Esophagus (tissue), 2 donors: ENCODE results near the gene TNFAIP8L2. TPM values are rescaled to one million over a fixed set of nuclear protein-coding genes. Genes with fewer than 3 reads are reported as not detected.
A peak's percentile ranks its signal among the peaks of the same experiment; 100 is the strongest.

Experiments used
- H3K27ac ChIP-seq, 2 donors: one replicate each; pipeline ENCODE4 v1.5.1; 2013; ENCODE audit warnings: low read depth in 2 of 2, mild to moderate bottlenecking in 2 of 2, inconsistent platforms in 1 of 2, low read length in 1 of 2, moderate library complexity in 1 of 2
- H3K27me3 ChIP-seq, 2 donors: one replicate each; pipeline ENCODE4 v1.6.1; 2013; ENCODE audit warnings: low read length in 2 of 2, control low read depth in 1 of 2, mild to moderate bottlenecking in 1 of 2; ENCODE audit not compliant: insufficient read depth in 2 of 2, control insufficient read depth in 1 of 2
- H3K36me3 ChIP-seq, 2 donors: one replicate each; pipeline ENCODE4 v1.6.1; 2013; ENCODE audit warnings: low read length in 1 of 2; ENCODE audit not compliant: control insufficient read depth in 2 of 2, insufficient read depth in 2 of 2
- H3K4me1 ChIP-seq, 2 donors: one replicate each; pipeline ENCODE4 v1.6.1; 2013; ENCODE audit warnings: low read length in 1 of 2; ENCODE audit not compliant: control insufficient read depth in 2 of 2, insufficient read depth in 2 of 2
- H3K4me3 ChIP-seq, 2 donors: one replicate each; pipeline ENCODE4 v1.5.1; 2013; ENCODE audit warnings: low read length in 2 of 2, mild to moderate bottlenecking in 2 of 2, low read depth in 1 of 2, moderate library complexity in 1 of 2
- H3K9me3 ChIP-seq, 2 donors: one replicate each; pipeline ENCODE4 v1.6.1; 2013; ENCODE audit warnings: mild to moderate bottlenecking in 2 of 2, low read depth in 1 of 2, low read length in 1 of 2, moderate library complexity in 1 of 2; ENCODE audit not compliant: control insufficient read depth in 2 of 2, insufficient read depth in 1 of 2
- WGBS, 2 donors: extraction: QIAGEN DNeasy Blood & Tissue Kit; methylation state at CpG; one replicate each; pipeline ENCODE4 v1.1.7; 2013; 5-methylcytosine and 5-hydroxymethylcytosine counted together
- polyA plus RNA-seq, 2 donors: library from polyadenylated mRNA; stranded (reverse); fragments of 200-250 nt; gene quantifications; one replicate each; pipeline ENCODE4 v1.2.3, GENCODE V29; 2013
- donor health status: healthy with polysubstance abuse.
- donor health status: Bipolar disorder and iron deficiency.

Gene TNFAIP8L2
- 1 to 10 TPM; 1.2 to 1.6 TPM for polyA plus RNA-seq

GRCh38 chr1:151156515-151156819 is at the start of gene TNFAIP8L2:
Gene TNFAIP8L2, plus strand, starts transcription at chr1:151156649. Its CDS starts 2,049 bp downstream, at chr1:151158698.
- H3K4me3 ChIP-seq, result peak within 1 kb of the TSS in 1 of 2 donors; percentile 20
- no peaks in the 10 kb centered on the region for H3K4me1 ChIP-seq
- 40 to 44% methylated on average over 4 of the region's 4 CpGs for WGBS, 2 donors
- no peaks in the 10 kb centered on the region for H3K9me3 ChIP-seq
- no peaks in the 10 kb centered on the region for H3K27me3 ChIP-seq
- peaks cover 9 to 11% of the 10 kb centered on the region in 2 donors for H3K36me3 ChIP-seq
- peak within 1 kb of the TSS; percentile 11 to 44 for H3K27ac ChIP-seq

DNA sequence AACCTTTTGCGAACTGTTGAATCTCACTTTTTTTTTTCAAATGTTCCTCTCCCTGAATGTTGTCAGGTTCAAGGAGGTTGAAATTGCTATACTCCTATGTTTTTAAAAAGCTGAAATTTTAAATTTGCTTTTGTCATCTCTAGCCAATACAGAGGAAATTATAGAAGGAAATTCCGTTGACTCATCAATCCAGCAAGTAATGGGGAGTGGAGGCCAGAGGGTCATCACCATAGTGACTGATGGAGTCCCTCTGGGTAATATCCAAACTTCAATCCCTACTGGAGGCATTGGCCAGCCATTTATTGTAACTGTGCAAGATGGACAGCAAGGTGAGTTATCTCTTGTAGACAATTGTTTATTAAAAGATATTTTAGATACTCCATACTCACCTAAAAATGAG is 49.6 kb upstream of the TNFAIP8L2 start:
- Histone ChIP-seq H3K36me3 (peaks cover 3 to 5% of the 10 kb centered on the region in 2 donors), H3K9me3 (no peaks in the 10 kb centered on the region), H3K4me1 (no peaks in the 10 kb centered on the region), H3K27me3 (no peaks in the 10 kb centered on the region), H3K4me3 (no peak overlapping the region), H3K27ac (no peak overlapping the region)
- WGBS, 2 donors, result 52 to 59% methylated on average over 2 of the region's 2 CpGs

GRCh38 chr1:151108331-151108730 is 48.1 kb upstream of the TNFAIP8L2 start:
- Histone ChIP-seq H3K9me3 (no peaks in the 10 kb centered on the region), H3K36me3 (peaks cover 3 to 5% of the 10 kb centered on the region in 2 donors), H3K27ac (no peak overlapping the region), H3K4me3 (no peak overlapping the region), H3K4me1 (no peaks in the 10 kb centered on the region), H3K27me3 (no peaks in the 10 kb centered on the region)
- WGBS, 2 donors, result 89 to 95% methylated on average over 5 of the region's 5 CpGs

DNA sequence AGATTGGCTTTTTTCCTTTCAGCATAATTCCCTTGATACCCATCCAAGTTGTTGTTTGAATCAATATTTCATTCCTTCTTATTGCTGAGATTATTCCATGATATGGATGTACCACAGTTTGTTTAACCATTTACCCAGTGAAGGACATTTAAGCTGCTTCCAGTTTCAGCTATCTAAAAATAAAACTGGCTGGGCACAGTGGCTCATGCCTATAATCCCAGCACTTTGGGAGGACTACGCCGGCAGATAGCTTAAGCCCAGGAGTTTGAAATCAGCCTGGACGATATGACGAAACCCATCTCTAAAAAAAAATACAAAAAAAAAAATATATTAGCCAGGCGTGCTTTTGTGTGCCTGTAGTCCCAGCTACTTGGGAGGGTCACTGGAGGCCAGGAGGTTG is 42.6 kb upstream of the TNFAIP8L2 start:
- WGBS, 2 donors, result 95 to 96% methylated on average over 5 of the region's 5 CpGs
- Histone ChIP-seq H3K9me3 (no peaks in the 10 kb centered on the region), H3K4me3 (no peak overlapping the region), H3K4me1 (no peaks in the 10 kb centered on the region), H3K36me3 (peaks cover 3 to 4% of the 10 kb centered on the region in 2 donors), H3K27ac (no peak overlapping the region), H3K27me3 (no peaks in the 10 kb centered on the region)

- Histone ChIP-seq H3K9me3 (no peaks in the 10 kb centered on the region), H3K27me3 (no peaks in the 10 kb centered on the region), H3K4me1 (no peaks in the 10 kb centered on the region), H3K4me3 (no peak overlapping the region), H3K27ac (no peak overlapping the region), H3K36me3 (no peaks in the 10 kb centered on the region)
- WGBS, 2 donors, result 78 to 81% methylated on average over 5 of the region's 5 CpGs
These were observed 31.6 kb upstream of the TNFAIP8L2 start for GRCh38 chr1:151124763-151125403.

GRCh38 chr1:151128800-151129199 is 27.6 kb upstream of the TNFAIP8L2 start:
- 83 to 86% methylated on average over 6 of the region's 6 CpGs for WGBS, 2 donors
- no peaks in the 10 kb centered on the region for H3K36me3 ChIP-seq

GRCh38 chr1:151130987-151131586 is 25.4 kb upstream of the TNFAIP8L2 start:
- no peaks in the 10 kb centered on the region for H3K27me3 ChIP-seq
- H3K27ac ChIP-seq, result peak overlapping the region; percentile 2 to 81
- 6 to 9% methylated on average over 45 of the region's 45 CpGs for WGBS, 2 donors
- no peaks in the 10 kb centered on the region for H3K9me3 ChIP-seq
- peak overlapping the region; percentile 41 to 44 for H3K4me3 ChIP-seq
- no peaks in the 10 kb centered on the region for H3K4me1 ChIP-seq
- H3K36me3 ChIP-seq, result no peaks in the 10 kb centered on the region

More at GRCh38 chr1:151128800-151129199, 27.6 kb upstream of the TNFAIP8L2 start:
- Histone ChIP-seq H3K27me3 (no peaks in the 10 kb centered on the region), H3K9me3 (no peaks in the 10 kb centered on the region), H3K4me1 (no peaks in the 10 kb centered on the region), H3K4me3 (no peak overlapping the region), H3K27ac (no peak overlapping the region)

DNA sequence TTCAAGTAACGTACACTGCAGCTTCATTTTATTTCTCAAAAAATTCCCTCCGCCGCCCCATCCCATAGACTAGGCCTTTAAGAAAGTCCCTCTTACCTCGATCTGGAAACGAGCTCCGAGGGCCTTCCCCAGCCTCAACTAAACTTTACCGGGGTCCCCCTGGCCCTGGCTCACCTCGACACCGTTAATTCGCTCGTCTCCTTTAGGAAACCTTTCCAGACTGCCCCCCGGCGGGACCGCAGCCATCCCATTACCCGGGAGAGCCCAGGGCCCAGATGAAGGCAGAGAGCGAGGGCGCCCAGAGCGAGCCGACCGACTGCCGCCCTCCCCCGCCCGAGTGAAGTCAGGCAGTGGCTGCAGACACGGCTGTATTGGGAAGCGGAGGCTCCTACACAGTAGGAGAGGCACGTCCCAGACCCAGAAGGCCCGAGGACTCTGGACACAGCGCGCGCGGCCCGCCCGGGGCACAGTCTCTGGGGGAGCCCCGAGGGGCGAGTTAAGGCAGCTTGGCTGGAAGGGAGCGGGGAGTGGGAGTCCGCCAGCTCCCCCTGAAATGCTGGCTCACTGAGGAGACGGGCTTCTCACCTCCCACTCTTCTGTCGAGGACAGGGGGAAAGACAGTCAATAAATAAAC is 24.6 kb upstream of the TNFAIP8L2 start:
- Histone ChIP-seq H3K4me1 (no peaks in the 10 kb centered on the region), H3K27ac (peak overlapping the region in 1 of 2 donors; percentile 2), H3K36me3 (no peaks in the 10 kb centered on the region), H3K4me3 (peak overlapping the region; percentile 41 to 44), H3K27me3 (no peaks in the 10 kb centered on the region), H3K9me3 (no peaks in the 10 kb centered on the region)
- WGBS, 2 donors, result 24 to 35% methylated on average over 39 of the region's 39 CpGs

DNA sequence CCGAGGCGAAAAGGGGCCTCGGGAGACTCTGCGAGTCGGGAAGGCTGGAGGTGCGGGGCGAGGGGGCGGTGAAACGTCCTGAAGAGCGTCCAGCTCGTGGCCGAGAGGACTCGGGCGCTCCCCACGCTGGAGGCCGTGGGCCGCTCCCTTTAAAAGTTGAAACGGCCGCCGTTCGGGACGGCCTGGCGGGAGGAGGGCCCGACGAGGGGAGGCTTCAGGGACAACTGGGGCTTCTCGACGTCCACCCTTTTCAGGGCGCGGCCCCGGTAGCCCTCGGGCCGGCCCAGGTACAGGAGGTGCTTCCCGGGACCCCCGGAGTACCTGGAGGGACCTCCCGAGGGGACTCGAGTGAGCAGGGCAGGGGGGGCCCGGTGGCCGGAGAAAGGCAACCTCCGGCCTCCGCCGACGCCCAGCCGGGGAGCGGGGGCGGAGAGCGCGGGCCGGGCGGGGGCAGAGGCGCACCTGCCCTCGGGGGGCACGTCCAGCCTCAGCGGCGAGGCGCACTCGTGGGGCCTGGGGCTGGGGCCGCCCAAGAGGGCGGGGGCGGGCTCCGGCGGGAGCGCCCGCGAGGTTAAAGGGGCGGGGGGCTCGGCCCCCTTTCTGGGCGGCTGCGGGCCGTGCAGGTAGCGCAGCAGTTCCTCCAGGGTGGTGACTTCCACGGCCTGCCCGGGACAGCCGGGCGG is 24.0 kb upstream of the TNFAIP8L2 start:
- no peaks in the 10 kb centered on the region for H3K27me3 ChIP-seq
- WGBS, 2 donors, result 53 to 57% methylated on average over 50 to 74 of the region's 74 CpGs

More for the DNA sequence above, 24.0 kb upstream of the TNFAIP8L2 start:
- H3K4me1 ChIP-seq, result no peaks in the 10 kb centered on the region
- H3K4me3 ChIP-seq, result peak overlapping the region in 1 of 2 donors; percentile 44
- H3K27ac ChIP-seq, result no peak overlapping the region
- H3K9me3 ChIP-seq, result no peaks in the 10 kb centered on the region
- H3K36me3 ChIP-seq, result no peaks in the 10 kb centered on the region
